Naive thymus-derived CD8-positive, alpha-beta T cell (primary cell): Measurements from ENCODE around the gene TCF25. TPM values are rescaled to one million over a fixed set of nuclear protein-coding genes. Genes with fewer than 3 reads are reported as not detected.
A peak's percentile ranks its signal among the peaks of the same experiment; 100 is the strongest.
"Not testable (repeated sequence)": the region's sequence is repeated elsewhere in the genome, so short reads cannot be mapped to it uniquely, and the experiment has no call there.

ENCODE experiments used
- ATAC-seq, 2 donors: fragments of 150-1000 bp; cut with Tn5 transposase in 1 of 2; sonication (Bioruptor Pico), chemical (Tn5 transposase) in 1 of 2; 1 replicate in 1 of 2; 2 replicates in 1 of 2; pipeline ENCODE4 v1.10.0; 2021; ENCODE audit warnings: mild to moderate bottlenecking in 2 of 2, moderate library complexity in 2 of 2
- POLR2A ChIA-PET: fragments of 350-600 bp; sonication (Branson Sonifier 250); formaldehyde crosslinking; loops from one replicate; lab custom pipeline; 2021; ENCODE audit warnings: antibody characterized with exemption; lab: Charles Lee
- DNase-seq, 10 donors: peaks; one replicate each; pipeline versions ENCODE4 v3.0.0 to v3.0.0-alpha.2; 2020 to 2022
- H3K27ac Mint-ChIP-seq, 10 donors: one replicate each; pipeline ENCODE4 v1.8.0; 2020 to 2022; ENCODE audit warnings: mild to moderate bottlenecking in 10 of 10, mixed read lengths in 10 of 10, moderate library complexity in 4 of 10, inconsistent platforms in 1 of 10
- H3K27me3 Mint-ChIP-seq, 5 donors: one replicate each; pipeline ENCODE4 v1.8.0; 2021 to 2022; ENCODE audit warnings: mixed read lengths in 5 of 5
- H3K36me3 Mint-ChIP-seq, 3 donors: one replicate each; pipeline ENCODE4 v1.8.0; 2020 to 2022; ENCODE audit warnings: mixed read lengths in 3 of 3, mild to moderate bottlenecking in 2 of 3, inconsistent platforms in 1 of 3
- H3K4me1 Mint-ChIP-seq, 4 donors: one replicate each; pipeline ENCODE4 v1.8.0; 2021 to 2022; ENCODE audit warnings: mixed read lengths in 4 of 4
- H3K4me3 Mint-ChIP-seq, 10 donors: one replicate each; pipeline ENCODE4 v1.8.0; 2020 to 2022; ENCODE audit warnings: mild to moderate bottlenecking in 10 of 10, mixed read lengths in 10 of 10, moderate library complexity in 6 of 10, inconsistent platforms in 1 of 10
- H3K9me3 Mint-ChIP-seq, 9 donors: one replicate each; pipeline ENCODE4 v1.8.0; 2020 to 2022; ENCODE audit warnings: mixed read lengths in 9 of 9, mild to moderate bottlenecking in 3 of 9, inconsistent platforms in 1 of 9, moderate library complexity in 1 of 9
- polyA plus RNA-seq, 3 donors: library from polyadenylated mRNA; unstranded; fragments of 300-500 nt; fragmentation: Illumina TruSeq; gene quantifications; one replicate each; pipeline ENCODE4 v1.2.3, GENCODE V29; 2021
- total RNA-seq, 8 experiments: library from RNA in 2 of 8; stranded (reverse) in 2 of 8; gene quantifications; one replicate each; pipeline ENCODE4 v1.2.3 and lab custom pipeline; 2021 to 2026

Gene TCF25
- total and polyA plus RNA-seq, 5 experiments from 2014 or later = 86.8 to 294 (median 107) TPM

- peak overlapping the region in 8 of 10 donors; percentile 7 to 69 (median 44) for H3K4me3 Mint-ChIP-seq
- DNase-seq = no peak
- peak overlapping the region in 9 of 10 donors; percentile 85 to 96 (median 91) for H3K27ac Mint-ChIP-seq
- POLR2A ChIA-PET = interaction anchor here (0.9 to 6.2 kb wide), 8 partner anchors 8 to 170 kb away, joined by 3 to 86 read pairs (median 5); partner anchors contain the start of genes SPATA2L and TCF25
- peaks cover 0 to 2% (median 0%) of the 10 kb centered on the region in 3 donors for H3K36me3 Mint-ChIP-seq
- no peaks in the 10 kb centered on the region for H3K27me3 Mint-ChIP-seq
- H3K4me1 Mint-ChIP-seq = peaks cover 18 to 40% (median 36%) of the 10 kb centered on the region in 4 donors
- ATAC-seq = no peak
- H3K9me3 Mint-ChIP-seq = peaks cover 0 to 2% (median 0%) of the 10 kb centered on the region in 9 donors
These were observed 8.9 kb upstream of the TCF25 start for GRCh38 chr16:89864527-89864820.

DNA sequence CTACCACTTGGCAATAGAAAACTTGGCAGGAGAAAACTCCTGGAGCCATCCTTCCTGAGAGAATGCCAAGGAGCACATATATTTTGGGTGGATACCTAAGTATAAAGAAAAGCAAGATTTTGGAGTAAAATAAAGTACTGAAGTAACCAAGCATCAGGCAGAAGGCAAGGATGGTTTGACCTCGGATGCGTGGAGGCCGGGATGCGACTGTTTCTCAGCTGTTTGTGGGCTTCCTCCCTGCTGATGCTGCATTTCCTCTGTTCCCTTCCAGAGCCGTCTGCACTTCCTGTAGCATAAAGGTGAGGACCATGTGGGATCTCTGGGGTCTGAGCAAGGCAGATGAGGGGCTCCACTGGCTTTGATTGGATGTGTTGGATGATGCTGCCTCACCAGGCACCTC, 5.5 kb upstream of the TCF25 start:
- peaks cover 0 to 2% (median 0%) of the 10 kb centered on the region in 9 donors for H3K9me3 Mint-ChIP-seq
- POLR2A ChIA-PET = interaction anchor here (0.6 kb wide), 1 partner anchor 9 kb away, joined by 3 read pairs; no protein-coding TSS in a partner anchor
- H3K4me1 Mint-ChIP-seq = peaks cover 11 to 36% (median 30%) of the 10 kb centered on the region in 4 donors
- ATAC-seq (no peak), DNase-seq (no peak)
- no peak overlapping the region for H3K4me3 Mint-ChIP-seq
- H3K27me3 Mint-ChIP-seq = no peaks in the 10 kb centered on the region
- no peak overlapping the region for H3K27ac Mint-ChIP-seq
- H3K36me3 Mint-ChIP-seq = peaks cover 0 to 2% (median 0%) of the 10 kb centered on the region in 3 donors

DNA sequence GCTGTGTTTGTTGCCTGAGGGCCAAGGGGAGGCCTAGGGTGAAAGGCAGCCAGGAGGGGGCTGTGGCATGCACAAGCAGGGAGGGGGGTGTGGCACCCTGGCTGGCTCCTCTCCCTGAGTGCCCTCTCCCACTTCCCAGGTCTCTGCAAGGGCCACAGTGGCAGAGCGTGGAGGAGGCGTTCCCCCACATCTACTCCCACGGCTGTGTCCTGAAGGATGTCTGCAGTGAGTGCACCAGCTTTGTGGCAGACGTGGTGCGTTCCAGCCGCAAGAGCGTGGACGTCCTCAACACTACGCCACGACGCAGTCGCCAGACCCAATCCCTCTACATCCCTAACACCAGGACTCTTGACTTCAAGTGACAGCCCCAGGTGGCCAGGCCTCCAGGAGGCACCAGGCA, 3.5 kb upstream of the TCF25 start:
- Mint-ChIP-seq H3K27ac (peak overlapping the region in 3 of 10 donors; percentile 51 to 53 (median 52)), H3K4me3 (no peak overlapping the region), H3K36me3 (peaks cover under 1 to 8% (median 1%) of the 10 kb centered on the region in 3 donors), H3K9me3 (peaks cover 0 to 11% (median 2%) of the 10 kb centered on the region in 9 donors), H3K27me3 (no peaks in the 10 kb centered on the region), H3K4me1 (peaks cover 1 to 23% (median 14%) of the 10 kb centered on the region in 4 donors)
- no peak for ATAC-seq
- POLR2A ChIA-PET = no interaction called here
- DNase-seq = no peak

DNA sequence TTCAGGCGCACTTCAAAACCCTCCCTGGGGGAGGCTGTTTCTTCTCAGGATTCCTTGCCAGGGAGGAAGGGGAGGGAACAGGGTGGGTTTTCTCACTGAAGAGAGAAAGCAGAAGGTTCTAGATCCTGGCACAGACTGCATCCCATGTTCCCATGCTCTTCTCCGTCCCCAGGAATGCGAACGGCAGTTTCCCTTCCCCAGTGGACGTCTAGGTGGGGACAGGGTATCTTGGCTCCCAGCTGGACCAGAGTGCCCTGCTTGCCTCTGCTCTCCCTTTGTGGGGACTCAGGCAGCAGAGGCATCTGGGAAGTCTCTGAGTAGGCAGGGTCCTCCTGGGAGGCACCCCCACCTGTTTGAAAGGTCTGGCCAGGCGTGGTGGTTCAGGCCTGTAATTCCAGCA, 3.0 kb upstream of the TCF25 start:
- H3K27ac Mint-ChIP-seq = no peak overlapping the region
- H3K27me3 Mint-ChIP-seq = no peaks in the 10 kb centered on the region

DNA sequence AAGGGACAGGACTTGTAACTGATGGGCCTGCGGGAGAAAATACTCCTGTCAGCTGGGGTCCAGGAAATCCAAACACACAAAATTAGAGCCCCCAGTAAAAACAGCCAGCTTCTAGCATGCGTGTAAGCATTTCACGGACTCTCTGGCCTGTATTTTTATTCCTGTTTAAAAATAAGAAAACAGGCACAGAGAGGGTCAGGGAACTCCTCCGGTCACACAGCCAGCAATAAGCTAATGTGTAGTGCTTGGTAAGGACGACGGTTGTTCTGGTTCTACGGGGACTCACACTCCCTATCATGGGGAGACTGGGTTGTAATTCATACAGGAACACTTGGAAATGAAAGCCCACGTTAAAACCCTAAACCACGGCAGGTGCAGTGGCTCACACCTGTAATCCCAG, 1.5 kb upstream of the TCF25 start:
- Mint-ChIP-seq H3K4me1 (peaks cover 3 to 21% (median 16%) of the 10 kb centered on the region in 4 donors), H3K27ac (peak overlapping the region in 9 of 10 donors; percentile 75 to 99 (median 96)), H3K27me3 (no peaks in the 10 kb centered on the region), H3K9me3 (peaks cover 0 to 16% (median 8%) of the 10 kb centered on the region in 9 donors), H3K36me3 (peaks cover 6 to 17% (median 12%) of the 10 kb centered on the region in 3 donors), H3K4me3 (peak overlapping the region in 7 of 10 donors; percentile 22 to 96 (median 89))
- DNase-seq = no peak
- no peak for ATAC-seq
- POLR2A ChIA-PET = interaction anchor here (2.4 to 3.6 kb wide), 2 partner anchors 10 to 149 kb away, joined by 30 to 86 read pairs; no protein-coding TSS in a partner anchor

More for the DNA sequence above, 3.0 kb upstream of the TCF25 start:
- peak overlapping the region in 1 of 10 donors; percentile 39 for H3K4me3 Mint-ChIP-seq
- no peak for ATAC-seq
- POLR2A ChIA-PET = interaction anchor here (3.6 kb wide), 1 partner anchor 8 kb away, joined by 86 read pairs; no protein-coding TSS in a partner anchor
- H3K9me3 Mint-ChIP-seq = peaks cover 0 to 16% (median 7%) of the 10 kb centered on the region in 9 donors
- H3K36me3 Mint-ChIP-seq = peaks cover 5 to 12% (median 7%) of the 10 kb centered on the region in 3 donors
- H3K4me1 Mint-ChIP-seq = peaks cover 3 to 21% (median 16%) of the 10 kb centered on the region in 4 donors
- no peak for DNase-seq

GRCh38 chr16:89873972-89874689, 739 bp downstream of the TCF25 start:
- Mint-ChIP-seq H3K27ac (peak overlapping the region; percentile 63 to 99 (median 98)), H3K9me3 (peaks cover 0 to 16% (median 8%) of the 10 kb centered on the region in 9 donors), H3K27me3 (no peaks in the 10 kb centered on the region), H3K4me3 (peak overlapping the region; percentile 83 to 96 (median 91)), H3K4me1 (peaks cover 3 to 26% (median 21%) of the 10 kb centered on the region in 4 donors), H3K36me3 (peaks cover 6 to 27% (median 15%) of the 10 kb centered on the region in 3 donors)
- peak; percentile 89 to 96 (median 92) for DNase-seq
- POLR2A ChIA-PET = interaction anchor here (0.6 to 3.6 kb wide), 19 partner anchors 10 to 283 kb away, joined by 3 to 86 read pairs (median 5); partner anchors contain the start of genes CDK10 and SPATA2L
- peak; percentile 70 to 82 for ATAC-seq

DNA sequence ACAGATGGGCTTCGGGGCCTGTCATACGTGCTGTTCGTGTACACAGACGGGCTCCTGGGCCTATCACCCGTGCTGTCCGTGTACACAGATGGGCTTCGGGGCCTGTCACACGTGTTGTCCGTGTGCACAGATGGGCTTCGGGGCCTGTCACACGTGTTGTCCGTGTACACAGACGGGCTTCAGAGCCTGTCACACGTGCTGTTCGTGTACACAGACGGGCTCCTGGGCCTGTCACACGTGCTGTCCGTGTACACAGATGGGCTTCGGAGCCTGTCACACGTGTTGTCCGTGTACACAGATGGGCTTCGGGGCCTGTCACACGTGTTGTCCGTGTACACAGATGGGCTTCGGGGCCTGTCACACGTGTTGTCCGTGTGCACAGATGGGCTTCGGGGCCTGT, 5.7 kb downstream of the TCF25 start:
- ATAC-seq, DNase-seq, POLR2A ChIA-PET, H3K27ac Mint-ChIP-seq, H3K4me3 Mint-ChIP-seq, H3K27me3 Mint-ChIP-seq: not testable (repeated sequence)
- H3K9me3 Mint-ChIP-seq = peaks cover 0 to 11% (median 8%) of the 10 kb centered on the region in 9 donors
- H3K4me1 Mint-ChIP-seq = peaks cover 7 to 32% (median 24%) of the 10 kb centered on the region in 4 donors
- H3K36me3 Mint-ChIP-seq = peaks cover 6 to 69% (median 25%) of the 10 kb centered on the region in 3 donors

- POLR2A ChIA-PET = interaction anchor here (1.4 kb wide), 1 partner anchor 8 kb away, joined by 4 read pairs; the partner anchor contains the start of gene TCF25
- H3K36me3 Mint-ChIP-seq = peaks cover 0 to 72% (median 18%) of the 10 kb centered on the region in 3 donors
- H3K4me3 Mint-ChIP-seq = no peak overlapping the region
- no peaks in the 10 kb centered on the region for H3K9me3 Mint-ChIP-seq
- no peak for ATAC-seq
- no peak for DNase-seq
- H3K27me3 Mint-ChIP-seq = no peaks in the 10 kb centered on the region
- H3K4me1 Mint-ChIP-seq = peaks cover 9 to 28% (median 19%) of the 10 kb centered on the region in 4 donors
- H3K27ac Mint-ChIP-seq = peak overlapping the region in 4 of 10 donors; percentile 8 to 79 (median 56)
These were observed 7.3 kb downstream of the TCF25 start for GRCh38 chr16:89880477-89881367.

DNA sequence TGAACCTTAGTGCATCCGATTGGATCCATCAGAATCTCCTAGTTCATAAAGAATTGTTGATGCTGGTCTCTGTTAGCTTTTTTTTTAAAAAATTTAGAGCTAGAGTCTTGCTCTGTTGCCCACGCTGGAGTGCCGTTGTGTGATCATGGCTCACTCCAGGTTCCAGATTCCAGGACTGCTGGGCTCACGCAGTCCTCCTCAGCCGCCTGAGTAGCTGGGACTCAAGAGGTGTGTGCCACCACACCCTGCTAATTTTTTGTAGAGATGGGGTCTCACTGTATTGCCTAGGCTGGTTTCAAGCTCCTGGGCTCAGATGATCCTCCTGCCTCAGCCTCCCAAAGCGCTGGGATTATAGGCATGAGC, 8.0 kb downstream of the TCF25 start:
- Mint-ChIP-seq H3K36me3 (peaks cover 0 to 75% (median 14%) of the 10 kb centered on the region in 3 donors), H3K27me3 (no peaks in the 10 kb centered on the region), H3K27ac (peak overlapping the region in 1 of 10 donors; percentile 48), H3K4me3 (no peak overlapping the region), H3K9me3 (no peaks in the 10 kb centered on the region), H3K4me1 (peaks cover 9 to 28% (median 19%) of the 10 kb centered on the region in 4 donors)
- DNase-seq (no peak), ATAC-seq (no peak)
- POLR2A ChIA-PET = interaction anchor here (1.4 kb wide), 1 partner anchor 8 kb away, joined by 4 read pairs; the partner anchor contains the start of gene TCF25

DNA sequence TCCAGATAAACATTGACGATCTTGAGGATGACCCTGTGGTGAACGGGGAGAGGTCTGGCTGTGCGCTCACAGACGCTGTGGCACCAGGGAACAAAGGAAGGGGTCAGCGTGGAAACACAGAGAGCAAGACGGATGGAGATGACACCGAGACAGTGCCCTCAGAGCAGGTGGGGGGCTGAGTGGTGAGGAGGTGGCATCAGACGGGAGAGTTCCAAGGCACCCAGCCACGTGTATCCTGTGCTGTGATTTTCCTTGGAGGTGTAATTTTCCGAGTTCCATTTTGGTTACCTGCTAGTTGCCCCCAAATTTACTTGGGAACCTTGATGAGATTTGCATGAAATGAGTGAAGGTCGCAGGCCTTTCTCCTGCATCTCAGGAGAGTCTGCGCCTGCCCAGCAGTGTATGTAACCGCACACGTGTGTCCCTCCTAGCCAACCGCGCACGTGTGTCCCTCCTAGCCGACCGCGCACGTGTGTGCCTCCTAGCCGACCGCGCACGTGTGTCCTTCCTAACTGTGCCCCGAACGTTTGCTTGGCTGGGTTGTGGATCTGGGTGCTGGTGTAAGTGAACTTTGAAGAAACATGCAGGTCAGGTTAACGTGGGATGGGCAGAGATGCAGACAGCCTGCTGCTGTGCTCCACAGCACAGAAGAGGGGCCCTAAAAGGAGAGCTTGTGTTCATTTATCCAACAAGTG, 10.1 kb downstream of the TCF25 start:
- Mint-ChIP-seq H3K27me3 (no peaks in the 10 kb centered on the region), H3K9me3 (no peaks in the 10 kb centered on the region), H3K36me3 (peaks cover 0 to 86% (median 22%) of the 10 kb centered on the region in 3 donors), H3K4me3 (no peak overlapping the region), H3K27ac (peak overlapping the region in 2 of 10 donors; percentile 24 to 82), H3K4me1 (peaks cover 9 to 24% (median 16%) of the 10 kb centered on the region in 4 donors)
- POLR2A ChIA-PET = interaction anchor here (0.8 kb wide), 1 partner anchor 10 kb away, joined by 3 read pairs; the partner anchor contains the start of gene TCF25
- ATAC-seq (no peak), DNase-seq (no peak)

GRCh38 chr16:89884041-89884421, 10.6 kb downstream of the TCF25 start:
- POLR2A ChIA-PET = no interaction called here
- DNase-seq (no peak), ATAC-seq (no peak)
- Mint-ChIP-seq H3K27me3 (no peaks in the 10 kb centered on the region), H3K9me3 (no peaks in the 10 kb centered on the region), H3K4me1 (peaks cover 9 to 25% (median 16%) of the 10 kb centered on the region in 4 donors), H3K36me3 (peaks cover 0 to 85% (median 22%) of the 10 kb centered on the region in 3 donors), H3K4me3 (no peak overlapping the region), H3K27ac (peak overlapping the region in 2 of 10 donors; percentile 24 to 82)
